ENCODE results near the gene BUB1B. TPM values are rescaled to one million over a fixed set of nuclear protein-coding genes. Genes with fewer than 3 reads are reported as not detected.

BUB1B gene
- total and polyA plus RNA-seq, 8 donors, result 1.6 to 25.0 (median 4.4) TPM

- Histone ChIP-seq H3K27ac (no peak overlapping the region), H3K4me3 (no peak overlapping the region), H3K36me3 (no peaks in the 10 kb centered on the region), H3K9me3 (no peaks in the 10 kb centered on the region), H3K4me1 (peaks cover 0 to 6% (median 3%) of the 10 kb centered on the region in 4 donors), H3K27me3 (peaks cover 0 to 13% (median 2%) of the 10 kb centered on the region in 3 donors)
- 56 to 63% (median 57%) methylated on average over 5 of the region's 5 CpGs for WGBS, 5 donors
- intact Hi-C loops (cut with DNase I; ENCODE audit: low total_unique reads), result no loop called here
- TF ChIP-seq POLR2AphosphoS5 (IDR thresholded peaks at IDR 0.05) (no peak), CTCF (IDR thresholded peaks at IDR 0.05) (no peak), EP300 (IDR thresholded peaks at IDR 0.05) (no peak), POLR2A (IDR thresholded peaks at IDR 0.05) (no peak)
- peak; percentile 58 to 91 for DNase-seq
Observed at GRCh38 chr15:40244961-40245523, 84.2 kb downstream of the BUB1B start.

- H3K9me3 ChIP-seq, result no peaks in the 10 kb centered on the region
- peaks cover 0 to 7% (median 2%) of the 10 kb centered on the region in 4 donors for H3K4me1 ChIP-seq
- no peak overlapping the region for H3K27ac ChIP-seq
- no peaks in the 10 kb centered on the region for H3K36me3 ChIP-seq
- peaks cover 0 to 5% (median 0%) of the 10 kb centered on the region in 3 donors for H3K27me3 ChIP-seq
- DNase-seq, result no peak
- no peak overlapping the region for H3K4me3 ChIP-seq
- 84 to 91% (median 90%) methylated on average over 9 of the region's 9 CpGs for WGBS, 5 donors
- TF ChIP-seq CTCF (IDR thresholded peaks at IDR 0.05), result no peak
- no peak for TF ChIP-seq POLR2AphosphoS5 (IDR thresholded peaks at IDR 0.05)
- TF ChIP-seq POLR2A (IDR thresholded peaks at IDR 0.05), result no peak
- TF ChIP-seq EP300 (IDR thresholded peaks at IDR 0.05), result no peak
- intact Hi-C loops (cut with DNase I; ENCODE audit: low total_unique reads), result no loop called here
Observed at GRCh38 chr15:40245666-40246450, 85.0 kb downstream of the BUB1B start.

GRCh38 chr15:40246496-40247280, 85.8 kb downstream of the BUB1B start:
- no peak for DNase-seq
- no peak for TF ChIP-seq POLR2A (IDR thresholded peaks at IDR 0.05)
- no peak for TF ChIP-seq POLR2AphosphoS5 (IDR thresholded peaks at IDR 0.05)
- TF ChIP-seq CTCF (IDR thresholded peaks at IDR 0.05), result no peak
- Histone ChIP-seq H3K36me3 (no peaks in the 10 kb centered on the region), H3K27ac (no peak overlapping the region), H3K27me3 (peaks cover 0 to 1% (median 0%) of the 10 kb centered on the region in 3 donors), H3K4me3 (no peak overlapping the region), H3K9me3 (no peaks in the 10 kb centered on the region), H3K4me1 (peaks cover 0 to 7% (median 2%) of the 10 kb centered on the region in 4 donors)
- intact Hi-C loops (cut with DNase I; ENCODE audit: low total_unique reads), result no loop called here
- WGBS, 5 donors, result 92 to 99% (median 96%) methylated on average over 8 of the region's 8 CpGs

- no peak for DNase-seq
- 86 to 95% (median 91%) methylated on average over 12 of the region's 12 CpGs for WGBS, 5 donors
- Histone ChIP-seq H3K36me3 (no peaks in the 10 kb centered on the region), H3K27me3 (peaks cover 0 to 9% (median 6%) of the 10 kb centered on the region in 3 donors), H3K4me3 (no peak overlapping the region), H3K4me1 (peaks cover 3 to 15% (median 6%) of the 10 kb centered on the region in 4 donors), H3K27ac (no peak overlapping the region), H3K9me3 (no peaks in the 10 kb centered on the region)
- intact Hi-C loops (cut with DNase I; ENCODE audit: low total_unique reads), result no loop called here
- no peak for TF ChIP-seq CTCF (IDR thresholded peaks at IDR 0.05)
- no peak for TF ChIP-seq EP300 (IDR thresholded peaks at IDR 0.05)
- no peak for TF ChIP-seq POLR2AphosphoS5 (IDR thresholded peaks at IDR 0.05)
- TF ChIP-seq POLR2A (IDR thresholded peaks at IDR 0.05), result no peak
Observed at GRCh38 chr15:40247406-40247971, 86.6 kb downstream of the BUB1B start.
